ENCODE measurements around the gene GJC2.
"Not testable (repeated sequence)": the region's sequence is repeated elsewhere in the genome, so short reads cannot be mapped to it uniquely, and the experiment has no call there.

GJC2 gene

DNA sequence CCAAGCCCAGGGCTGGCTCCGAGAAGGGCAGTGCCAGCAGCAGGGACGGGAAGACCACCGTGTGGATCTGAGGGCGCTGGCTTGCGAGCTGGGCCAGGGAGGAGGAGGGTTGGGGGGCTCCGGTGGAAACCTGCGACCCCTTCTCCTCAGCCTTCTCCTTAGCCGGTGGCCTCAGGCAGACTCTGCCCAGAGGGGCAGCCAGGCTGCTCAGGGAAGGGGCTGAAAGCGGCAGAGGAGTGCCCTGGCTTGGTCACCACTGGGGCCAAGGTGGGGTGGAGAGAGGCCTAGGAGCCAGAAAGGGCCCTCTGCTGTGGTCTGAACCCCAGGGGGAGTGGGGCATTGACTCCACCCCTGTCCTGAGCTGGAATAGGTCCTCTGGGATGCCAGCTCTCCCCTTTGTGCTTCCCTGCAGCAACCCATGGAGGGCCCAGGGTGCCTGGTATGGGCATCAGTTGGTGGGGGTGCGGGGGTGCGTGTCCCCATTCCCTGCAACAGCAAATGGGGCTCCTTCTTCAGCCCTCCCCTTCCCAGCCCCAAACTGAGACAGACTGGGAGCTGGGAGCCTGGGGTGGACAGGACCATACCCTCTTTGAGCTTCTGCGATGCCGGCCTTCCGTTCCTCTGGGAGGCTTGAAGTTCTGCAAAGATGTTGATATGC, 9.4 kb downstream of the GJC2 start:
- DNase-seq = no peak

DNA sequence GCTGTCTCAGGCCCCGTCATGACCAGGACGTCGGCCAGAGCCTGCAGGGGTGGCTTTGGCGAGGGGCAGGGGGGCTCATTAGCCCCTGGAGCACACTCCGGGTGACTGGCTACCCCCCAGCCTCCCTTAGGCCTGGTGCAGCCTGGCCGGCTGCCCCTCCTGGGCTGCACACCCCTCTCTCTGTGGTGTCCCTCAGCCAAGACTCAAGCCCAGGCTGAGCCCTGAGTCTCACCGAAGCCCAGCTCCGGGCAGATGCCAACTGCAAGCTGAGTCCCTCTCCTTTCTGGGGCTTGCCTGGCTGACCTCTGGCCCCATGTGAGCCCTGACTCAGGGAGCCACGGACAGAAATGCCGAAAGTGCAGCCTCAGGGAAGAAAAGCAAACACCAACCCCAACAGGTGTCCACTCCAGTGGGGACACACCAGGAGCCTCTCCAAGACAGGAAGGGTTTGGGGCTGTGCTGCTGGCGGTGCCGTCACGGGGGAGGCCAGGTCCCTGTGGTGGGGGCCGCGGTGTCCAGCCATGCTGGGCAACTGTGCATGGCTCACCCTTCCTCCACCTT, 10.6 kb downstream of the GJC2 start:
- no peak for DNase-seq

DNA sequence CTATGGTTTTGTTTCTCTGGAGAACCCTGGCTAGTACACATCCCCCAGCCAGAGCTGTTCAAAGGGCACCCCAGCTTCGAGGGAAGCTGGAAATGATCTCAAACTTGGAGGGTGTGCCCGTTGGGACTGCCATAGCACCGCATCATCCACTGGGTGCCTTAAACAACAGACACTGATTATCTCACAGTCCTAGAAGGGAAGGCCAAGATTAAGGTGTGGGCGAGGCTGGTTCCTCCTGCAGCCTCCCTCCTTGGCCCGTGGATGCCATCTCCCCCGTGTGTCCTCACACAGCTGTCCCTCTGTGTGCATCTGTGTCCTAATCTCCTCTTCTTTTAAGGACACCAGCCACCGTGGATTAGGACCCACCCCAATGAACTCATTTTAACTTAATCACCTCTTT, 11.6 kb downstream of the GJC2 start:
- DNase-seq = no peak

DNA sequence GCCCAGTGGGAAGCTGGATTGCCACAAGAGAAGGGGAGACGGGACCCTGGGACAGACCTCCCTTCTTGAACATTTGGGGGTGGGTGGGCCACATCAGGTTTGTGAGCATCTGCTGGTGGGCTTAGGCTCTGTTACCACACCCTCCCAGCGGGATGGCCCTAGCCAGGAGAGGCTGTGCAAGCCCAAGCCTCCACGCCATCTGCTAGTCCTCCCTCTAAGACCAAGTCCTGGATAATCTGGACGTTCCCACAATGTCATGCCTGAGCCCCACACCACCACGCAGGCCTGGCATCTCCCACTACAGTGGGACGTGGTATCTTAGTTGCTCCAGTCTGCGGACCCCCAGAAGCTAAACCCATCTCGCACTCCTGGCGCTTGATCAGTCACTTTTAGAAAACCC, 12.1 kb downstream of the GJC2 start:
- DNase-seq = no peak

DNA sequence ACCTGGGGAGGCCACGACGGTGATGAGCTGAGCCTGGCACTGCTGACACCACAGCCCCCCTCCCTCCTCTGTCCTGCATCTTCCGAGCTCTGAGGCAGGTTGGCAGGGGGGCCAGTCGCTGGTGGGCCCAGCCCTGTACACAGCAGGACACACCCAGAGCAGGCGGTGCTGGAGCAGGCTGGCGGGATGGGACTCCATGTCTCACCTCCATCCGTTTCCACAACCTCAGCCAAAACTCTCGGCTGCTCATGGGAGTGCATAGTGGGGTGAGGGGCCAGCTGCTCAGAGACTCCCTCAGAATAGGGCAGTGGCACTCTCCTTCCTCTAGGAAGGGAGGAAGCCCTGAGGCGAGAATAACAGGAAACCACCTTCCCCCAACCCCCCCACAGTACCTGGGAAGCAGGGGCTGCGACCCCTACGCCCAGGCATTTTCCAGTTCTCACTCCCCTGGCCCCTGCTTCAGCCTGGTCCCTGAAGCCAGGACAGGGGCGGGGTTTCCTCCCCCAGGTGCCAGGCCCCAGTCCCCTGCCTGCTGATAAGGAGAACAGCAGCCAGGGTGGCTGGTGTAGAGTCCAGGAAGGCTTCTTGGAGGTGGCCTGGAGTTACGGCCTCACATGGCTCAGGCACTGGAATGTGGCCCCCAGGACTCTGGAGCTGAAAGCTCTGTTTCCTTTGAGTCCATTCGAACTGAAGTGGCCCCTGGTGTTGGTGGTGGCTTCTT, 12.7 kb downstream of the GJC2 start:
- DNase-seq = no peak

DNA sequence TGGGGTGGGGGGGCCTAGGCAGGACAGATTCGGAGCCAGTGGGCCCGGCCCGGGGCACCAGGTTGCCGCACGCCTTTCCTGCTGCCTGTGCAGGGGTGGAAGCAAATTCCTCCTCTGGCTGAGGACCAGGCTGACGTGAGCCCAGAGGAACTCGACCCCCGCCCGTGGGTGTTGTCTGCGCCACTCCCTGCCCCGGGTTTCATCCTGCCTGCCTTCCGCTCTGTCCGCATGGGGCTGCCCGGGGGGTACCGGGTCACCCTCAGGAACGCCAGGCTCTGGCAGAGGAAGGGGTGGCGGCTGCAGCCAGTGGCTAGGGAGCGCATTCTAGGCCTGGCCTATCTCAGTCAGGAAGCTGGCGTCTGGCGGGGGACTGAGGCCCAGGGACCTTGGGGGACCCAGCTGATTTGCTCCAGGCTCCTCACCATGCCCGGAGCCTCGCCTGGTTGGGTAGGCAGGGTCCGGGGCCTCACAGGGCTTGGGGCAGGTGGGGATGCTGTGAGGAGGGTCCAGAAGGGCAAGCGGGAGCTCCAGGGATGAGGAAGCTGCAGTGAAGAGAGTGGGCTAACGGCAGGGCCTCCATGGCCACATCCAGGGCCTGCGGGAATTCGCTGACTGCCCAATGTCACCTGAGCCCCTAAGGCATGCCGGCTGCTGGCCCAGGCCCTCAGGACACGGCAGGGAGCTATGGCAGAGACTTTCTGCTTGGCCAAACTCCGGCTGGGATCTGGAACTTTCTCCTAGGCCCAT, 13.4 kb downstream of the GJC2 start:
- DNase-seq = no peak

DNA sequence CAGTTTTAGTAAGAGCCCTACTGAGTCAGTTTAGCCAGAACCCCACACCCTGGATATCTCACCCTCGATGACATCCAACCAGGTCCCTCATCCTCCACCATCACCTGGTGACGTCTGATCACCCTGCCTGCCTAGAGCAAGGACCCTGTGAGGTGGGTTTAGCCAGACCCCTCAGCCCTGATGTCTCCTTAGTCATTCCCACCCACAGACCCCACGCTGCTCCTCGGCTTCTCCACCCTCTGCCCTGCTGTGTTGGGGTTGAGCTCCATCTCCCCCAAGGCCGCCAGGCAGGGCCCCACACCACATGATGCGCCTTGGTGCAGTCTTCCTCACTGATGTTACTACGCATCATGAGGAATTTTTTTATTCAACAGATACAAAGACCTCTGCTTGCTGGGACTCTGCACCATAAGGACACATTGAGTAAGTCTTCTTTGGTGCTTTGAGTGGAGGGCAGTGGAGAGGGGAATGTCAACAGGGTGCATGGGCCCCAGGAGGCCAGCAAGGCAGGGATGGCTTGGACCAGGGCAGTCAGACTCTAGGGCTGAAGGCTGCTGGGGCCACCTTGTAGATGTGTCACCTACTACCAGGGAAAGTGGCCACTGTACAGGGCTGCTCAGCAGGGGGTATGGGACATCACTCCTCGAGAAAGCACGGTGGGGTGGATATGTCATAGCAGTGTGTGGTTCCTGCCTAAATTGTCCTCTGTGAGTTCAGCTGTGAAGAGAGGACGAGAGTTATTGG, 14.2 kb downstream of the GJC2 start:
- no peak for DNase-seq

DNA sequence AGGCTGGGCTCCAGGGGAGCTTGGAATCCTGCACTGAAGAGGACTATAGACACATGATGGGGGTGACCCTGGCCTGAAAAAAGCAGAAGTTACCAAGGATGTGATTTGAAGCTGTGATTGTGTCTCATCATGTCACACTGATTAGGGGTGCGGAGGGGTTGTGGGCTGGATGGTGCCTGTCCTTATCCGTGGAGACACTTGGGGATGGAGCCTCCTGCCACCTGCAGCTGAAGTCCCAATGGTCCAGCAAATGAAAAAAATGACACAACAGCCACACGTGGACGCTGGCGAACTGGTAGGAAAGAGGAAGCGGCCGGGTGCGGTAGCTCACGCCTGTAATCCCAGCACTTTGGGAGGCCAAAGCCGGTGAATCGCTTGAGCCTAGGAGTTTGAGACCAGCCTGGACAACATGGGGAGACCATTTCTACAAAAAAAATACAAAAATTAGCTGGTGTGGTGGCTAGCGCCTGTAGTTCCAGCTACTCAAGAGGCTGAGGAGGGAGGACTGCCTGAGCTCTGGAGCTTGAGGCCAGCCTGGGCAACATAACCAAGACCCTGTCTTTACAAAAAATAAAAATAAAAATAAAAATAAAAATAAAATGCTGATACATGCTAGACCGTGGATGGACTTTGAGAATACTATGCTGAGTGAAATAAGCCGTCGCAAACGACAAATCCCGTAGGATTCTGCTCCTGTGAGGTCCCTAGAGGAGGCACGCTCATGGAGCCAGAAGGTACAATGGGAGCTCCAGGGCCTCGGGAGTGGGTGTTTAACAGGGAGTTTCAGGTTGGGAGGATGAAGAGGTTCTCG, 15.0 kb downstream of the GJC2 start:
- no peak for DNase-seq

DNA sequence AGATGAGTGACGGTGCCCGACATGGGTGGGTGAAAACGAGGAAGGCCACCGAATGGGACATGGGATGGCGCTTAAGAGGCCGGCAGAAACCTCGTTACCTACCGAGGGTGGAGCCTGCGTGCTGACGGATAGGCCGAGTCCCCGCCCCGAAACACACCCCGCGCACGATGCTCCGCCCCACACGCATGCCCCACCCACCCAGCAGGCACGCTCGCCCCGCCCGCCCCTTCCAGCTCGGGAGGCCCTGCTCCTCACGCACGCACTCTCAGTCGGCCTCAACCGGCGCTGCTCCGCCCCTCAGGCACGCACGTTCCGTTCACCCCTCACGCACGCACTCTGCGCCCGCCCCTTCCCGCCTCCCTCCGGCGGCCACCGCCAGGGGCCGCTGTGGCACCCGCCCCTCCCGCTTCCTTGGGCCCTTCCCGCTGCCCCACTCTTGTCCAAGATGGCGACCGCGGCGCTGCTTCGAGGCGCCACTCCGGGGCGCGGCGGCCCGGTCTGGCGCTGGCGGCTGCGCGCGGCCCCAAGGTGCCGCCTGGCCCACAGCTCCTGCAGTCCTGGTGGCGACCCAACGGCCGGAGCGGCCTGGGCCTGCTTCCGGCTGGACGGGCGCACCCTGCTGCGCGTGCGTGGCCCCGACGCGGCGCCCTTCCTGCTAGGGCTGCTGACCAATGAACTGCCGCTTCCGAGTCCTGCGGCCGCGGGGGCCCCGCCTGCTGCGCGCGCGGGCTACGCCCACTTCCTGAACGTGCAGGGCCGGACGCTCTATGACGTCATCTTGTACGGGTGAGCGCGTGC, 15.8 kb downstream of the GJC2 start, which contains the start of gene IBA57:
IBA57 (plus strand) TSS at position 433 of the 798 bp plus-strand sequence; CDS start at position 446, 13 bp downstream.
- DNase-seq = peak; percentile 94

DNA sequence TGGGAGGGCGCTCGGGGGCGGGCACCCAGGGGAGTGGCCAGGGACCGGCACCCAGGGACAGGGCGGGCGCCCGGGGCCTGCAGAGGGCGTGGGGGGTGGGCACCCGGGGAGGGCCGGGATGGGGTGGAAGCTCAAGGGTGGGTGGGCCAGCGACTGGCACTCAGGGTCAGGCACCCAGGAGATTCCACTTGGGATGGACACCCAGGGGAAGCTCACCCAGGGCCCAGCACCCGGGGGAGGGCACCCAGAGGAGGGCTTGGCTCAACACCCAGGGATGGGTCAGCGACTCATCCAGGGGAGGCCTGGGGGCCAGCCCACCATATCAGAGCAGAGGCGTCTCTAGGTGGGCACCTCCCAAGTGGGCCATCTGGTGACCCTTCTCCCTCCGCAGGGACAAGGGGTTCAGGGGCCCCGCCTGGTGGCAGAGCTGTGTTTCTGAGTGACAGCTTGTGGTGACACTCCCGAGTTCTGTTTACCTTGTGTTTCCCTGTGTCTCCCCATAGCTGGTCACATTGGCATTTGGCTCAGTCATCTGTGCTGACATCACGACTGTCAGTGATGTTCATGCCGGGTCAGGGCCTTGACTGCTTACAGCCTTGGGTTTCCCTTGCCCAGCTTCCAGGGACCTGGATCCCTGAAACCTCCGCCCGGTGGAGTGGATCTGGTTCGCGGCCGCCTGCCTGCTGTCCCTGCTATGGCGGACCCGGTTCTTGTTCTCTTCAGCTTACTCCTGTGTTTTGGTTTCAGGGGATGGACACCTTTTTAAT, 16.6 kb downstream of the GJC2 start:
- DNase-seq = no peak

DNA sequence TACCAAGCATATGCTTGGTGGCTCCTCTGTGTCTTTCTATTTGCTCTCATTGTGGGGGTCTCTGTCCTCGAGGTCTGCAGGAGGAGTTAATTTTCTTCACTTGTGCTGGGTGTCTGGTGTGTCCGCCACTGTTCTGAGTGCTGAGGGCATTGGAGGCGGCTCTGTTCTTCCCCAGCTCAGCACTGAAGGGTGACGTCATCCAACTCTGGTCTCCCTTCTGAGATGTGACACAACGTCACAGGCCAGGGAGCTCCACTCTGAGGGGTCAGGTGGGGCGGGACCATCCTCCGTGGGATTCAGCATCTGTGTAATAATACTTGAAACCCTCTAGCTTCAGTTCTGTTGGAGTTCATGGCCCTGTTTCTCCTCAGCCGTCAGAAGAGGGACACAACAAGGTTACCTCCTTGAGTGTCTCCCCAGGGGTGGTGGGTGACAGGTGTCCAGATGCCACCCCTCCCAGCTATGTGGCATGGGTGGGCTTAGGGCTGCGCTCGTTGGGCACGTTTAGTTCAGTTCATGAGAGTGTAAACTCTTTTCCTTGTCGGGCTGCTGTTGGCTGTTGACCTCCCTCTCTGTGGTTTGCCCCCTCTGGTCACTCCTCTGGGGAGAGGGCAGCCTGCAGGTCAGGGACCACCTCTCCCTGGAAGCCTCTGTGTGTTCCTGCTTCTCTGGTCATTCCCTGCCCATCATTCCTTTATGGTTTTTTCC, 19.0 kb downstream of the GJC2 start:
- DNase-seq = no peak

DNA sequence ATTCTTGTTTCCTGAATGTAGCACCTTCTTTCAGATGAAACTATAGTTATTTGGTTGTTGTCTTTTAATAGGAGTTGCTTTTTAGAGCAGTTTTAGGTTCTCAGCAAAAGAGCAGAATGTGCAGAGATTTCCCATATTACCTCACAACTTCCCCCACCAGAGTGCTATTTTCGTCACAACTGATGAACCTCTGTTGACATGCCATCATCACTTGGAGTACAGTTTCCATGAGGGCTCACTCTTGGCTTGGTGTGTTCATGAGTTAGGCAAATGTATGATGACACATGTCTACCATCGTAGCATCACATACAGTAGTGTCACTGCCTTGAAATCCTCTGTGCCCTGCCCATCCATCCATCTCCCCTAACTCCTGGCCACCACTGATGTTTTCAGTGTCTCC, 19.6 kb downstream of the GJC2 start:
- no peak for DNase-seq

DNA sequence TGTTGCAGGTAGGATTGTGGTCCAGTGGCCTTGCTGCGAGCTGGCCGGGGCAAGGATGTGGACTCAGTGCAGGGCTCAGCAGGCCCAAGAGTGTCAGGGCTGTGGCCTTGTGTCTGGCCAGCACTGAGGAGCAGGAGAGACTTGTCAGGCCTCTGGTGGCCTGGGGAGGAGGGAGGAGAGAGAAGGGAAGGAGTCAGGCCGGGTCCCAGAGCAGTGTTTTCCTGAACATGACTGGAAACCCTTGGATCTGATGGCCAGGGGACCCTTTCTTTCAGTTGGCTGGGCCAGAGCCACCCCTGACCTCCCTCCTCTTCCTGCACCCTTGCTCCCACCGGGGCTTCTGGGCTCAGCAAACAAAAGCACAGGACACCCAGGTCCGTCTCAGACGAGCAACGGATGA, 20.9 kb downstream of the GJC2 start:
- DNase-seq = no peak

DNA sequence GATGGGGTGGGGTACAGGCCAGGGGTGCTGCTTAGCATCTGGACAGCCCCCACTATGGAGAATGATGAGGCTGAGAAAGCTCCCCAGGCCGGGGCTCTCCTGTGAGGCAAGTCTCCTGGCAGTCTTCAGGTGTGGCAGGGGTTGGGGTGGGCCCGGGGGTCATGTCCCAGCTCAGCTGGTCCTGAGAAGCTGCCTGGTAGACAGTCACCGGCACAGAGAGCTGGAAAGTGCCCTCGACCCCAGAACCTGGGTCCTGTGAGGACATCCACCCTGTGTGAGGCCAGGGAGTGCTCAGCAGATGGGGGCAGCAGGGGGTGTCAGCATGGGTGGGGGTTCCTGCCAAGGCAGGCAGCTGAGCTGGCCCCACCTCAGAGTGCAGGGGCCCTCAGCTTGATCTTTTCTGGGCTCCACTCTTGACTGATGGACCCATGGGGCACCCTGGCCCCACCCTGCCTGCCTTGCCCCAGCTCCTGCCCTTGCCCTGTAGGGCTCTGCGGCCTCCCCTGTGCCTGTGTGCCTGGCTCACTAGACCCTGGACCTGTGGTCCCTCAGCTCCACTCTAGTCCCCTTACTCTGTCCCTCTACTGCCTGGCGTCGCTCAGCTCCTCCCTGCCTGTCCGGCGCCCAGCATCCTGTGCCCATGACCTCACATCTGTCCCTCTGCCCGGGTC, 21.6 kb downstream of the GJC2 start:
- no peak for DNase-seq

DNA sequence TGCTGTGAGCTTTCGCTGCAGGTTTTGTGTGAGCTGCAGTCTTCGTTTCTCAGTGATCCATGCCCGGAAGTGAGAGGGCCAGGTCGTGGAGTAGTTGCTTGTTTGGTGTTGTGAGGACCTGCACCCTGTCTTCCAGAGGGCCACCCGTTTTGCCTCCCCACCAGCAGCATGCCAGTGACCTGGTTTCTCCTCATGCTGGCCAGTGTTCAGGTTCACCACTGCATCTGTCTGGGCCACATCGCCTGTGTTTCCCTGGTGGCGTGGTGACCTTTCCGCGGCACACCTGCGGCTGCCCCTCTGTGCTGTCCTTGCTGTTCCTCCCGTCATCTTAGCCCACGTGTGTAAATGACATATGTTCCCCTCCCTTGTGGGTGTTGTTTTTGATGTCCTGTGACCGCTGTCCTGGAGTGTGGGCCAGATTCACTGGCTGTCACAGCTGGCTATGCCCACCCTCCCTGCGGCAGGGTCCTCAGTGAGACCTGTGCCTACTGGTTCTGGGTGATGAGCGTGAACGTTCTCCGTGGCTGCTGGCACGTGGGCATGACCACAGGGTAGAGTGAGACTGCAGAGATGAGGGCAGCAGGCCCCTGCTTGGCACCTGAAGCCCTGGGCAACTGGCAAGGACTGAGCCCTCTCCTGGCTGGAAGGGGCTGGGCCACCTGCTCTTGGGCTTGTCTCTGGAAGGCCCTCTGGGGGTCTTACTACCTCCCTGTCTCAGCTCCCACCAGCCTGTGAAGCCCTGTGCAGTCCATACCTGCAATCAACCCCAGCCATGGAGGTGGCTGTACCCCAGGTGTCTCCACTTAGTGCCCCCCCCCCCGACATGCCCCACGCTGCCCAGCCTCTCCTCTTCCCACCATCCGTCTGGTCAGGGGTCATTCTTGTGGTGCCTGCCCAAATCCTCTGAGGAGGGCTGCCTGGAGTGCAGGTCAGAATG, 23.1 kb downstream of the GJC2 start:
- no peak for DNase-seq

DNA sequence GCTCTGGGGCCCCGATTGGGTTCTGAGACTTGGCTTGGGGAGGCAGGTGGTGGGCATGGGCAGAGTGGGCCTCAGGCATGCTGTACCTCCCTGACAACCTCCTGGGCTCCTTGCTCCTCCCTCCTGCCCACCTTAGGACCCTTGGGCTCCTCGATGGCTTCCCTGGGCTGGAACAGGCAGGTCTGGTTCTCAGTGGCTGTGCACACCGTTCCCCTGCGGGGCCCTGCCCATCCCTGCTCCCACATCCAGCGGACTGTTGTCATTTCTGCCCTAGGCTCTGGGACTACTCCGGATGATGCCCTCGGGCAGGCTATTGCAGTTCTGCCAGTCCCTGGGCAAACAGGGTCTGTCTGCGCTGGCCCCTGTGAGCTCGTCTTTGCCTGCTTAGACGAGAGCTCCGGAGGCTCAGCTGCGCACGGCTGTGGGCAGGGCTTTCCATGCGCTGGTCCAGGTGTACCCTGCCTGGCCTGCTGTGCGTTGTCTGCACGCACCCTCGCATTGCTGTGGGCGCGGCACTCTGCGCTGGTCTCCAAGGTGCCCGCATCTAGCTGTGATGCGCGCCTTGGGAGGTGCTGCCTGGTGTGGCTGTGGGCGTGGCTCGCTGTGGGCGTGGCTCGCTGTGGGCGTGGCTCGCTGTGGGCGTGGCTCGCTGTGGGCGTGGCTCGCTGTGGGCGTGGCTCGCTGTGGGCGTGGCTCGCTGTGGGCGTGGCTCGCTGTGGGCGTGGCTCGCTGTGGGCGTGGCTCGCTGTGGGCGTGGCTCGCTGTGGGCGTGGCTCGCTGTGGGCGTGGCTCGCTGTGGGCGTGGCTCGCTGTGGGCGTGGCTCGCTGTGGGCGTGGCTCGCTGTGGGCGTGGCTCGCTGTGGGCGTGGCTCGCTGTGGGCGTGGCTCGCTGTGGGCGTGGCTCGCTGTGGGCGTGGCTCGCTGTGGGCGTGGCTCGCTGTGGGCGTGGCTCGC, 24.1 kb downstream of the GJC2 start:
- not testable (repeated sequence) for DNase-seq

Measured in NCI-H510A treated with DMSO at 0.1 percent for 48 hours (cell line).